Neural progenitor cell (in vitro differentiated cells): ENCODE measurements around the gene TMEM106C. TPM values are rescaled to one million over a fixed set of nuclear protein-coding genes. Genes with fewer than 3 reads are reported as not detected.
"Not testable (repeated sequence)": the region's sequence is repeated elsewhere in the genome, so short reads cannot be mapped to it uniquely, and the experiment has no call there.

Experiments
- DNase-seq: peaks from one replicate; pipeline ENCODE4 v3.0.0-alpha.2; 2016; ENCODE audit warnings: low spot score
- H2AFZ ChIP-seq: fragments of 200-600 bp; sonication (generic); replicated peaks from 2 replicates; pipeline ENCODE4 v1.6.1; 2016; ENCODE audit warnings: antibody characterized with exemption
- H3F3A ChIP-seq: fragments of 200-600 bp; sonication (generic); 2 replicates; pipeline ENCODE4 v1.6.1; 2016; ENCODE audit warnings: antibody characterized with exemption, low read depth
- H3K27ac ChIP-seq: fragments of 200-600 bp; sonication (generic); 2 replicates; pipeline ENCODE4 v1.5.1; 2016; ENCODE audit warnings: mild to moderate bottlenecking
- H3K27me3 ChIP-seq: fragments of 200-600 bp; sonication (generic); 2 replicates; pipeline ENCODE4 v1.6.1; 2016; ENCODE audit warnings: mild to moderate bottlenecking, moderate library complexity
- H3K36me3 ChIP-seq: fragments of 200-600 bp; sonication (generic); 2 replicates; pipeline ENCODE4 v1.5.1; 2016
- H3K4me1 ChIP-seq: fragments of 200-600 bp; sonication (generic); 2 replicates; pipeline ENCODE4 v1.6.1; 2016; ENCODE audit warnings: mixed run types
- H3K4me2 ChIP-seq: fragments of 200-600 bp; sonication (generic); 2 replicates; pipeline ENCODE4 v1.6.1; 2016
- H3K4me3 ChIP-seq: fragments of 200-600 bp; sonication (generic); 2 replicates; pipeline ENCODE4 v1.5.1; 2016
- H3K79me2 ChIP-seq: fragments of 200-600 bp; sonication (generic); 2 replicates; pipeline ENCODE4 v1.6.1; 2016; ENCODE audit warnings: low read depth
- H3K9ac ChIP-seq: fragments of 200-600 bp; sonication (generic); 2 replicates; pipeline ENCODE4 v1.6.1; 2016
- H3K9me3 ChIP-seq: fragments of 200-600 bp; sonication (generic); 2 replicates; pipeline ENCODE4 v1.5.1; 2016; ENCODE audit warnings: low read depth
- H4K20me1 ChIP-seq: fragments of 200-600 bp; sonication (generic); 2 replicates; pipeline ENCODE4 v1.6.1; 2016; ENCODE audit warnings: low read depth
- H3K27ac Mint-ChIP-seq: 3 replicates; pipeline ENCODE4 v1.8.0; 2021; ENCODE audit warnings: mixed read lengths
- H3K27me3 Mint-ChIP-seq: 2 replicates; pipeline ENCODE4 v1.8.0; 2022; ENCODE audit warnings: low read depth, mild to moderate bottlenecking, inconsistent platforms, moderate library complexity, mixed read lengths; ENCODE audit not compliant: insufficient read depth
- H3K36me3 Mint-ChIP-seq: 3 replicates; pipeline ENCODE4 v1.8.0; 2021; ENCODE audit warnings: mixed read lengths
- H3K4me1 Mint-ChIP-seq: 3 replicates; pipeline ENCODE4 v1.8.0; 2021; ENCODE audit warnings: mixed read lengths
- H3K4me3 Mint-ChIP-seq: 3 replicates; pipeline ENCODE4 v1.8.0; 2021; ENCODE audit warnings: mild to moderate bottlenecking, moderate library complexity, mixed read lengths
- H3K9me3 Mint-ChIP-seq: 3 replicates; pipeline ENCODE4 v1.8.0; 2020; ENCODE audit warnings: mixed read lengths
- EZH2 ChIP-seq: fragments of 200-600 bp; sonication (generic); IDR thresholded peaks from 2 replicates; pipeline ENCODE4 v1.6.1; 2017; ENCODE audit warnings: antibody characterized with exemption, mild to moderate bottlenecking, moderate library complexity
- EZH2phosphoT487 ChIP-seq: fragments of 200-600 bp; sonication (generic); IDR thresholded peaks from 2 replicates; pipeline ENCODE4 v1.6.1; 2017; ENCODE audit warnings: antibody characterized with exemption
- total RNA-seq: library from RNA; depleted of rRNA; stranded (reverse); fragments of >200 nt; gene quantifications from 2 replicates; pipeline ENCODE4 v1.2.3, GENCODE V29; 2015; ENCODE audit warnings: low replicate concordance
- TF ChIP-seq, protein P1 (sequence below): fragments of 200-600 bp; sonication (generic); IDR thresholded peaks from 2 replicates; pipeline ENCODE4 v1.5.1; 2017; ENCODE audit warnings: antibody characterized with exemption, mild to moderate bottlenecking

The TMEM106C gene
- total RNA-seq, 1 donor from 2014 or later: 87.5 TPM

GRCh38 chr12:47954467-47955045 is 8.8 kb upstream of the TMEM106C start:
- Mint-ChIP-seq H3K27me3 (peaks cover 7% of the 10 kb centered on the region), H3K36me3 (no peaks in the 10 kb centered on the region), H3K4me3 (no peak overlapping the region), H3K9me3 (peaks cover 18% of the 10 kb centered on the region), H3K27ac (no peak overlapping the region), H3K4me1 (peaks cover 12% of the 10 kb centered on the region)
- no peak overlapping the region for H3K9ac ChIP-seq
- no peaks in the 10 kb centered on the region for H3K79me2 ChIP-seq
- TF ChIP-seq, protein P1, sequence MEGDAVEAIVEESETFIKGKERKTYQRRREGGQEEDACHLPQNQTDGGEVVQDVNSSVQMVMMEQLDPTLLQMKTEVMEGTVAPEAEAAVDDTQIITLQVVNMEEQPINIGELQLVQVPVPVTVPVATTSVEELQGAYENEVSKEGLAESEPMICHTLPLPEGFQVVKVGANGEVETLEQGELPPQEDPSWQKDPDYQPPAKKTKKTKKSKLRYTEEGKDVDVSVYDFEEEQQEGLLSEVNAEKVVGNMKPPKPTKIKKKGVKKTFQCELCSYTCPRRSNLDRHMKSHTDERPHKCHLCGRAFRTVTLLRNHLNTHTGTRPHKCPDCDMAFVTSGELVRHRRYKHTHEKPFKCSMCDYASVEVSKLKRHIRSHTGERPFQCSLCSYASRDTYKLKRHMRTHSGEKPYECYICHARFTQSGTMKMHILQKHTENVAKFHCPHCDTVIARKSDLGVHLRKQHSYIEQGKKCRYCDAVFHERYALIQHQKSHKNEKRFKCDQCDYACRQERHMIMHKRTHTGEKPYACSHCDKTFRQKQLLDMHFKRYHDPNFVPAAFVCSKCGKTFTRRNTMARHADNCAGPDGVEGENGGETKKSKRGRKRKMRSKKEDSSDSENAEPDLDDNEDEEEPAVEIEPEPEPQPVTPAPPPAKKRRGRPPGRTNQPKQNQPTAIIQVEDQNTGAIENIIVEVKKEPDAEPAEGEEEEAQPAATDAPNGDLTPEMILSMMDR: no peak
- TF ChIP-seq EZH2phosphoT487 (no peak), EZH2 (no peak)
- H4K20me1 ChIP-seq: no peaks in the 10 kb centered on the region
- DNase-seq: no peak
- H3K4me1 ChIP-seq: no peaks in the 10 kb centered on the region
- no peaks in the 10 kb centered on the region for H3K9me3 ChIP-seq
- no peaks in the 10 kb centered on the region for H3K27me3 ChIP-seq
- no peaks in the 10 kb centered on the region for H3F3A ChIP-seq
- no peak overlapping the region for H3K4me3 ChIP-seq
- H3K4me2 ChIP-seq: no peak overlapping the region
- no peak overlapping the region for H3K27ac ChIP-seq
- no peak overlapping the region for H2AFZ ChIP-seq
- H3K36me3 ChIP-seq: no peaks in the 10 kb centered on the region

- Histone ChIP-seq H3K4me1 (no peaks in the 10 kb centered on the region), H4K20me1 (no peaks in the 10 kb centered on the region), H3K27me3 (no peaks in the 10 kb centered on the region), H3K36me3 (no peaks in the 10 kb centered on the region), H3F3A (no peaks in the 10 kb centered on the region), H3K9me3 (no peaks in the 10 kb centered on the region), H3K27ac (no peak overlapping the region), H3K4me3 (no peak overlapping the region), H3K4me2 (no peak overlapping the region), H2AFZ (no peak overlapping the region), H3K79me2 (no peaks in the 10 kb centered on the region), H3K9ac (no peak overlapping the region)
- H3K27ac Mint-ChIP-seq: no peak overlapping the region
- peaks cover 10% of the 10 kb centered on the region for H3K27me3 Mint-ChIP-seq
- TF ChIP-seq, protein P1: no peak
- no peak for TF ChIP-seq EZH2
- TF ChIP-seq EZH2phosphoT487: no peak
- peaks cover 23% of the 10 kb centered on the region for H3K9me3 Mint-ChIP-seq
- no peaks in the 10 kb centered on the region for H3K36me3 Mint-ChIP-seq
- H3K4me1 Mint-ChIP-seq: peaks cover 7% of the 10 kb centered on the region
- no peak for DNase-seq
- no peak overlapping the region for H3K4me3 Mint-ChIP-seq
Observed at GRCh38 chr12:47955059-47955458, 8.3 kb upstream of the TMEM106C start.

DNA sequence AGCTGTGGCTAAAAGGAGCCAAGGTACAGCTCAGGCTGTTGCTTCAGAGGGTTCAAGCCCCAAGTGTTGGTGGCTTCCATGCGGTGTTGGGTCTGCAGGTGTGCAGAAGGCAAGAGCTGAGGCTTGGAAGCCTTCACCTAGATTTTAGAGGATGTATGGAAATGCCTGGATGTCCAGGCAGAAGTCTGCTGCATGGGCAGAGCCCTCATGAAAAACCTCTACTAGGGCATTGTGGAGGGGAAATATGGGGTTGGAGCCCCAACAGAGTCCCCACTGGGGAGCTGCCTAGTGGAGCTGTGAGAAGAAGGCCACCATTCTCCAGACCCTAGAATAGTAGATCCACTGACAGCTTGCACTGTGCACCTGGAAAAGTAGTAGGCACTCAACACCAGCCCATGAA is 5.7 kb upstream of the TMEM106C start:
- not testable (repeated sequence) for H3K36me3 Mint-ChIP-seq, H3K4me1 ChIP-seq, H3K4me2 ChIP-seq, H2AFZ ChIP-seq, H3K9ac ChIP-seq, H4K20me1 ChIP-seq, H3K27ac ChIP-seq, DNase-seq, H3K4me1 Mint-ChIP-seq, H3K36me3 ChIP-seq, H3K4me3 ChIP-seq, H3K27ac Mint-ChIP-seq, H3K79me2 ChIP-seq, H3K4me3 Mint-ChIP-seq, H3K9me3 ChIP-seq, H3F3A ChIP-seq
- peaks cover 17% of the 10 kb centered on the region for H3K27me3 ChIP-seq
- H3K9me3 Mint-ChIP-seq: peaks cover 23% of the 10 kb centered on the region
- peaks cover 12% of the 10 kb centered on the region for H3K27me3 Mint-ChIP-seq

- peaks cover 17% of the 10 kb centered on the region for H3K9me3 Mint-ChIP-seq
- Histone ChIP-seq H2AFZ (no peak overlapping the region), H4K20me1 (no peaks in the 10 kb centered on the region), H3K27ac (no peak overlapping the region), H3K27me3 (peaks cover 44% of the 10 kb centered on the region), H3K9ac (no peak overlapping the region), H3K79me2 (no peaks in the 10 kb centered on the region), H3K36me3 (no peaks in the 10 kb centered on the region), H3K4me1 (peaks cover 7% of the 10 kb centered on the region), H3F3A (peaks cover 6% of the 10 kb centered on the region), H3K4me2 (no peak overlapping the region), H3K9me3 (no peaks in the 10 kb centered on the region), H3K4me3 (no peak overlapping the region)
- H3K27ac Mint-ChIP-seq: no peak overlapping the region
- no peak overlapping the region for H3K4me3 Mint-ChIP-seq
- no peak for DNase-seq
- peaks cover 12% of the 10 kb centered on the region for H3K27me3 Mint-ChIP-seq
- peaks cover 14% of the 10 kb centered on the region for H3K4me1 Mint-ChIP-seq
- peaks cover 10% of the 10 kb centered on the region for H3K36me3 Mint-ChIP-seq
- TF ChIP-seq EZH2phosphoT487: no peak
- TF ChIP-seq, protein P1: no peak
- no peak for TF ChIP-seq EZH2
Observed at GRCh38 chr12:47962198-47962597, 1.2 kb upstream of the TMEM106C start.
